ENCODE results near the gene MAP2K5. TPM values are rescaled to one million over a fixed set of nuclear protein-coding genes. Genes with fewer than 3 reads are reported as not detected.
A peak's percentile ranks its signal among the peaks of the same experiment; 100 is the strongest.

The MAP2K5 gene
- total RNA-seq, 1 experiment from 2014 or later, result 15.0 TPM

DNA sequence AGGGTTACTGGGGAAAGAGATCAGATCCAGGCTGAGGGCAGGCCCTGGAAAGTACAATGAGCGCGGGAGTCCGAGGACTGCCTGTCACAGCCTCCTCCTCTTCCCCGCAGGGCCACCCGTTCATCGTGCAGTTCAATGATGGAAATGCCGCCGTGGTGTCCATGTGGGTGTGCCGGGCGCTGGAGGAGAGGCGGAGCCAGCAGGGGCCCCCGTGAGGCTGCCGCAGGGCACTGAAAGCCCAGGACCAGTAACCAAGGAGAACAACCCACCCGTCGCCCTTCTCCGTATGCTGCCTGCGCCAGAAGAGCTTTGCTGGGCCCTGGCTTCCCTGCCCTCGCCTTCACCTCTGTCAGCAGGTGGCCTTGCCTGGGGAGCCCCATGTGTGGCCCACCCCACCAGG lies 264.0 kb downstream of the MAP2K5 start:
- no CpG with 5 or more reads among the region's 18 CpGs for WGBS (ENCODE audit: extremely low coverage, insufficient read length, low lambda C conversion rate)
- no peaks in the 10 kb centered on the region; the same call in 1 of the 2 replicates for H3K27me3 Mint-ChIP-seq (ENCODE audit: low read depth)
- peak; percentile 30 for DNase-seq

More for the DNA sequence above, 264.0 kb downstream of the MAP2K5 start:
- H3K23ac ChIP-seq (ENCODE audit: insufficient read length, low read depth, low read length), result no peak overlapping the region
- no peaks in the 10 kb centered on the region for H3K27me3 ChIP-seq (ENCODE audit: insufficient read depth, low read length)
- H2BK12ac ChIP-seq (ENCODE audit: insufficient read length, low read depth, low read length), result no peak overlapping the region
- no peak overlapping the region for H3K18ac ChIP-seq (ENCODE audit: insufficient read length, low read depth, low read length)
- no peak overlapping the region for H2BK5ac ChIP-seq (ENCODE audit: insufficient read length, low read length)
- Mint-ChIP-seq H3K9me3 (no peaks in the 10 kb centered on the region), H3K4me3 (no peak overlapping the region), H3K36me3 (ENCODE audit: insufficient read depth in 1 of 3, low read depth in 3 of 3) (no peaks in the 10 kb centered on the region; a peak in 1 of 7 replicates), H3K4me1 (peaks cover 14 to 24% of the 10 kb centered on the region in 2 experiments), H3K27ac (no peak overlapping the region)
- TF ChIP-seq, protein P1, sequence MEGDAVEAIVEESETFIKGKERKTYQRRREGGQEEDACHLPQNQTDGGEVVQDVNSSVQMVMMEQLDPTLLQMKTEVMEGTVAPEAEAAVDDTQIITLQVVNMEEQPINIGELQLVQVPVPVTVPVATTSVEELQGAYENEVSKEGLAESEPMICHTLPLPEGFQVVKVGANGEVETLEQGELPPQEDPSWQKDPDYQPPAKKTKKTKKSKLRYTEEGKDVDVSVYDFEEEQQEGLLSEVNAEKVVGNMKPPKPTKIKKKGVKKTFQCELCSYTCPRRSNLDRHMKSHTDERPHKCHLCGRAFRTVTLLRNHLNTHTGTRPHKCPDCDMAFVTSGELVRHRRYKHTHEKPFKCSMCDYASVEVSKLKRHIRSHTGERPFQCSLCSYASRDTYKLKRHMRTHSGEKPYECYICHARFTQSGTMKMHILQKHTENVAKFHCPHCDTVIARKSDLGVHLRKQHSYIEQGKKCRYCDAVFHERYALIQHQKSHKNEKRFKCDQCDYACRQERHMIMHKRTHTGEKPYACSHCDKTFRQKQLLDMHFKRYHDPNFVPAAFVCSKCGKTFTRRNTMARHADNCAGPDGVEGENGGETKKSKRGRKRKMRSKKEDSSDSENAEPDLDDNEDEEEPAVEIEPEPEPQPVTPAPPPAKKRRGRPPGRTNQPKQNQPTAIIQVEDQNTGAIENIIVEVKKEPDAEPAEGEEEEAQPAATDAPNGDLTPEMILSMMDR (conservative IDR thresholded peaks at IDR 0.05), result no peak
- no peak overlapping the region for H3K9ac ChIP-seq (ENCODE audit: extremely low read depth, insufficient read length, low read length)
- H3K23me2 ChIP-seq (ENCODE audit: insufficient read length, low read depth, low read length, poor library complexity, severe bottlenecking), result no peaks in the 10 kb centered on the region
- no peaks in the 10 kb centered on the region for H3K9me3 ChIP-seq (ENCODE audit: control insufficient read depth, low read depth, low read length)
- H3K27ac ChIP-seq (ENCODE audit: insufficient read length, low read depth, low read length), result no peak overlapping the region
- H3K4me2 ChIP-seq (ENCODE audit: insufficient read depth, insufficient read length, low read length), result no peak overlapping the region
- no peak overlapping the region for H2BK120ac ChIP-seq (ENCODE audit: low read depth, low read length, poor library complexity, severe bottlenecking)
- H3K56ac ChIP-seq (ENCODE audit: insufficient read length, low read depth, low read length), result no peak overlapping the region
- H2BK20ac ChIP-seq (ENCODE audit: low read depth, low read length, poor library complexity, severe bottlenecking), result no peak overlapping the region
- H3K14ac ChIP-seq (ENCODE audit: insufficient read depth, low read length), result no peak overlapping the region
- no peak overlapping the region for H4K91ac ChIP-seq (ENCODE audit: insufficient read length, low read depth, low read length)
- H2BK15ac ChIP-seq (ENCODE audit: low read depth, low read length), result no peak overlapping the region
- H2AK5ac ChIP-seq (ENCODE audit: insufficient read length, low read length), result no peak overlapping the region
- H3K4me1 ChIP-seq (ENCODE audit: insufficient read depth, low read length), result peaks cover 2% of the 10 kb centered on the region; the same call in 1 of the 2 replicates
- no peaks in the 10 kb centered on the region for H3K79me1 ChIP-seq (ENCODE audit: insufficient read depth, low read depth, low read length, poor library complexity, severe bottlenecking)
- H3K79me2 ChIP-seq (ENCODE audit: insufficient read depth, low read length), result no peaks in the 10 kb centered on the region
- no peak overlapping the region for H4K5ac ChIP-seq (ENCODE audit: insufficient read length, low read depth, low read length)
- H4K20me1 ChIP-seq (ENCODE audit: control insufficient read depth, insufficient read depth, insufficient read length), result no peaks in the 10 kb centered on the region
- H4K8ac ChIP-seq (replicated peaks; ENCODE audit: insufficient read length, low read depth, low read length), result no peak overlapping the region
- H2AFZ ChIP-seq (ENCODE audit: low read length), result no peak overlapping the region
- no peak overlapping the region for H3K4ac ChIP-seq (ENCODE audit: low read depth, low read length)
- H3T11ph ChIP-seq (ENCODE audit: low read length), result no peak overlapping the region
